IPS-18c (cell line): ENCODE data around the gene LILRB2.
"Not testable (repeated sequence)": the region's sequence is repeated elsewhere in the genome, so short reads cannot be mapped to it uniquely, and the experiment has no call there.

Experiments
- H3K4me3 ChIP-seq: 2 replicates; pipeline ENCODE4 v1.7.0; 2013; ENCODE audit warnings: low read depth, mild to moderate bottlenecking, low read length, moderate library complexity; ENCODE audit not compliant: insufficient read depth
- H3K9me3 ChIP-seq: one replicate; pipeline ENCODE4 v1.6.1; 2013; ENCODE audit warnings: mild to moderate bottlenecking, low read length, moderate library complexity; ENCODE audit not compliant: control insufficient read depth, insufficient read depth

The LILRB2 gene

GRCh38 chr19:54255105-54255775 is 25.7 kb downstream of the LILRB2 start:
- H3K4me3 ChIP-seq: no peak overlapping the region
- H3K9me3 ChIP-seq: no peaks in the 10 kb centered on the region

DNA sequence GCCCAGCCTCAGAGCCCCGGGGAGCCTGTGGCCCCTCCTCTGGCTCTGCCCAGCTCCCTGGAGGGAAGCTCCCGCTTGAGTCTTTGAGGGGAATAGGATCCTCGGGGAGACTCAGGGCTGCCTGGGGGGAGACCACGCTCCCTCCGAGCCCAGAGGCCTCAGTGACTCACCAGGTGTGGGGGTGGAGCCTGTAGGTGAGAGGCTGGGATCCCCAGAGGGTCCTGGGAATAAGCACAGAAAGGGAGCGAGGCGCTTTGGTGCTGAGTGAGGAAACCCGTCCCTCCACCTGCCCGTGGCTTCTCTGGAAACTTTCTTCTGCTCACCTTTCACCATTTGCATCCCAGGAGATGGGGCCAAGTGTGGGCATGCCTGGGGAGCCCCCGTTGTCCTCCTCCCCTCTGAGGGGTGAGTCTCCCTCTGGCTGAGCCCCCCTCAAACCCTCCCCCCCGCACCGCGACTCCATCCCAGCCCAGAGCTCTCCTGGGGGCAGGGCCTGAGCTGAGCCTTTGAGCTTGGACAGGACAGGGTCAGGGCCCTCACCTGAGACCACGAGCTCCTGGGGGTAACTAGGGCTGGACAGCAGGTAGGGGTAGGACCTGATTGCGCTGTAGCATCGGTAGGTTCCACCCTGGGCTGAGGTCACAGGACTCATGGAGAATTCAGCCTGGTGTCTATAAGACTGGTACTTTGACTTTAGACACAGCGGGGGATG is 26.6 kb downstream of the LILRB2 start:
- no peaks in the 10 kb centered on the region for H3K9me3 ChIP-seq
- no peak overlapping the region for H3K4me3 ChIP-seq

DNA sequence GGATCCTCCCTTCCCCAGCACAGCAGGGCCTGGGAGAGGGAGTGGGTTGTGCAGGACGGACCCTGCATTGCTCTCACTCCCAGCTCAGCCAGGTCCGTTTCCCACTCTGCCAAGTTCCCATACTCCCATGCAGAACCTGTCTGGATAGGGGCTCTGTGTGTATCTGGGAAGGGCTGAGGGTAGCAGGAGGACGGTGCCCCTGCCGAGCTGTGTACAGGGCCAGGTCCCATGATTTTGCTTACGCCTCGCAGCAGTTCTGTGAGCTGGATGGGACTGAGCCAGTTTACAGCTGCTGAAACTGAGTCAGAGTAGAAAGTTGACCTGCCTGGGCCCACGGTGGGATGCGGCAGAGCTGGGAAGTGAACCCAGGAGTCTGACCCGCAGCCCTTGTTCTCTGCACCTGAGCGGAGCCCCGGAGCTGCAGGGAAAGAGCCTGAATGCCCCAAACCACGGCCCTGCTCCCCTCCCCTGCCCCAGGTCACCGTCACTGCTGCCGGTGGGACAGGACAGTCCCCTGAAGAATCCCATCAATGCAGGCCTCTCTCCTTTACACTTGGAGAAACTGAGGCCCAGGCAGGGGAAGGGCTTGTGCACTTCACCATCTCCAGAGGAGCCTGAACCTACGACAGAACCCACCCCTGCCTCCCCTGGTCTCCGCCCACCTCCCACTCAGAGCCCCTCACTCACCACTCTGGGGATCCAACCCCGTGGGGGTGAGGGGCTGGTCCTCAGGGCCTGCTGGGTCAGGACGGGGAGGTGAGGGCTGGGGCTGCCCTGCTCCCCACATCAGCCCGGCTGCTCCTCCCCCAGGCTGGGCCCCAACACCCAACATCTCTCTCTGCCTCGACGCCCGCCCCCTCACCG is 27.3 kb downstream of the LILRB2 start:
- H3K9me3 ChIP-seq: no peaks in the 10 kb centered on the region
- H3K4me3 ChIP-seq: no peak overlapping the region

DNA sequence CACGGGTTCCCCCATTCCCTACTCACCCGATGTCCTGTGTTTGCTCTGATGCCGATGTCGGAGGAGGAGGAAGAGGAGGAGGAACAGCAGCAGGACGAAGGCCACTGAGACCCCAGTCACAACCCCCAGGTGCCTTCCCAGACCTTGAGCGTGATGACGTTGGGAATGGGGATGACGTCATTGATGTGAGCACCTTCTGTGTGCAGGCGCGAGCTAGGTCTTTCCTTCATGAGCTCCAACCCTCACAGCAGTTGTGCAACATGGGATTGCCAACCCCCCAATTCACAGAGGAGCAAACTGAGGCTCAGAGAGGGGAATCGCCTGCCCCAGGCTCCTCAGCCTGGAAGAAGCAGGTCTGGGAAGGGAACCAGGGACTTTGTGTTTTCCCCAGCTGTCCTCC is 28.1 kb downstream of the LILRB2 start:
- Histone ChIP-seq H3K9me3 (no peaks in the 10 kb centered on the region), H3K4me3 (no peak overlapping the region)

DNA sequence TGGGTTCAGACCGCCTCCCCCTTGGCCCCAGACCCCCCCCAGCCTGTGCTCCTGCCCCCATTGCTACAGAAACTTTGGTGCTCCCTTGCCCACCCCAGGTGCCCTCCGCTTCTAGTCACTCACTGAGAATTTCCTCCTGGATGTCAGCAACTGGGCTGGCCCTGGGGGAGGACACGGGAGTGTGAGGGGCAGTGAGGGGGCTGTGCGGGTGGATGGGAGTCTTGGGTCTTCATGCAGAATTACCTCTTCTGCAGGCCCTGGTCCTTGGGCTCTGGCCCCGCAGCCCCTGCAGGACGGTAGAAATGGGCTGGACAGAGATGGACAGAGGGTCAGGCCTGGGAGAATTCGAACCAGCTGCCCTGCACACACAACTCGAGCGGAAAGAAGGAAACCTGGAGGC is 28.7 kb downstream of the LILRB2 start:
- no peak overlapping the region for H3K4me3 ChIP-seq
- H3K9me3 ChIP-seq: no peaks in the 10 kb centered on the region

- no peaks in the 10 kb centered on the region for H3K9me3 ChIP-seq
- H3K4me3 ChIP-seq: no peak overlapping the region
These were observed 32.8 kb downstream of the LILRB2 start for GRCh38 chr19:54248016-54248601.

DNA sequence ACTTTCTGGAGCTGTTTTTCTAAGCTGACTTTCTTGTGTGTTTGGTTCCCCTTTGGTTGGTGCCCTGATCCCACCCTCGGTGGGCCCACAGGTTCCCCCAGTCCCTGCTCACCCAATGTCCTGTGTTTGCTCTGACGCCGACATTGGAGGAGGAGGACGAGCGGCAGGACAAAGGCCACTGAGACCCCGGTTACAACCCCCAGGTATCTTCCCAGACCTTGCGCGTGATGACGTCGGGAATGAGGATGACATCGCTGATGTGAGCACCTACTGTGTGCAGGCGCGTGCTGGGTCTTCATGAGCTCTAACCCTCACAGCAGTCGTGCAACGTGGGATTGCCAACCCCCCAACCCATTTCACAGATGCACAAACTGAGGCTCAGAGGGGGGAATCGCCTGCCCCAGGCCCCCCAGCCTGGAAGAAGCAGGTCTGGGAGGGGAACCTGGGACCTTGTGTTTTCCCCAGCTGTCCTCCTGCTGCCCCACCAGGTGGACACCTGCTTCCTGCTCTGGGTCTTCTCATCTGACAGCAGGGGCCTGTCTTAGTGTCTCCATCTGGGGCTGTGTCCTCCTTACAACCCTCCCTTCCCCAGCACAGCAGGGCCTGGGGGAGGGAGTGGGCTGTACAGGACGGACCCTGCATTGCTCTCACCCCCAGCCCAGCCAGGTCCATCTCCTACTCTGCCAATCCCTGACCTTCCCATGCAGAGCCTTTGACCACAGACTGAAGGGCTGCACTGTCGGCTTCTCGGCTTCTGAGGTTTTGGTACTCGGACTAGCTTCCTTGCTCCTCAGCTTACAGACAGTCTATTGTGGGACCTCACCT is 33.6 kb downstream of the LILRB2 start:
- H3K9me3 ChIP-seq: no peaks in the 10 kb centered on the region
- H3K4me3 ChIP-seq: no peak overlapping the region

DNA sequence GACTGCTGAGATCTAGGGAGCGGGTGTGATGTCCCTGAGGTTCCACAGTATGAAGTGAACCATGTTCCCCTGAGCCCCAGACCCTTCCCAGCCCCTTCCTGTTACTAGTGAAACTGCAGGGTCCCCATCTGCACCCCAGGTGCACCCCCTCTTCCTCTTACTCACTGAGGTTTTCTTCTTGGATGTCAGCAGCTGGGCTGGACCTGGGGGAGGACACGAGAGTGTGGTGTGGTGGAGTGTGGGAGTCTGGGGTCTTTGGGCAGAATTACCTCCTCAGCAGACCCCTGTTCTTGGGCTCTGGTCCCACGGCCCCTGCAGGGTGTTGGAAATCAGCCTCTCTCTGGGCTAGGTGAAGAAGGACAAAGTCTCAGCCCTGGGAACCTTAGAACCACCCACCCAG is 35.0 kb downstream of the LILRB2 start:
- H3K9me3 ChIP-seq: no peaks in the 10 kb centered on the region
- no peak overlapping the region for H3K4me3 ChIP-seq

GRCh38 chr19:54243809-54244208 is 37.1 kb downstream of the LILRB2 start:
- H3K4me3 ChIP-seq, H3K9me3 ChIP-seq: not testable (repeated sequence)

- not testable (repeated sequence) for H3K9me3 ChIP-seq, H3K4me3 ChIP-seq
These were observed 38.3 kb downstream of the LILRB2 start, which contains the start of gene LILRA6 for GRCh38 chr19:54242646-54243045. Gene LILRA6, minus strand, starts transcription at chr19:54242790.

- H3K4me3 ChIP-seq, H3K9me3 ChIP-seq: not testable (repeated sequence)
These were observed 38.7 kb downstream of the LILRB2 start for GRCh38 chr19:54242234-54242633.

GRCh38 chr19:54240372-54241336 is 40.3 kb downstream of the LILRB2 start:
- not testable (repeated sequence) for H3K9me3 ChIP-seq, H3K4me3 ChIP-seq

GRCh38 chr19:54239491-54240371 is 41.2 kb downstream of the LILRB2 start:
- H3K4me3 ChIP-seq, H3K9me3 ChIP-seq: not testable (repeated sequence)

DNA sequence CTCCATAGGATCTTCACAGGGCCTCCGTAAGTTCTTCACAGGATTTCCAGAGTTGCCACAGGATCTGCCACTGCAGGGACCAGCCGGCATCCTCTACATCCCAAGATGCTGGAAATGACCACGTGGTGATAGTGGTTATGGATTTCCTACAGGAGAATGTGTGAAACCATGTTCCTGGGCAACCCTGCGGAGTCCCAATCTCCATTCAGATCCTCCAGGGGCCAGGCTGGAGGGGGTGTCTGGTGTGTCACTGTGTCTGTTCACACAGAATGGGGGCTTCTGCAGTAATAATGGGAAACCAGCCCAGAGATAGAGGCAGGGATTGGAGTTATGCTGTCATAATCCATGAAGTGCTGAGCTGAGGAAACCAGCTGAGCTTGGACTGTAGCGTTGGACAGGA is 47.0 kb downstream of the LILRB2 start:
- peaks cover 2% of the 10 kb centered on the region for H3K9me3 ChIP-seq

More for the DNA sequence above, 47.0 kb downstream of the LILRB2 start:
- H3K4me3 ChIP-seq: no peak overlapping the region
